GM12878 (cell line): ENCODE data around the gene VTI1A.

Experiments used
- CEBPB ChIP-seq, 2 experiments: fragments of 150-350 bp in 1 of 2; IDR thresholded peaks; 2 replicates each; pipeline ENCODE4 v1.6.1; 2012 to 2014; ENCODE audit warnings: low read depth in 2 of 2, low read length in 2 of 2, borderline replicate concordance in 1 of 2, inconsistent platforms in 1 of 2
- CTCF ChIP-seq, 3 experiments: IDR thresholded peaks in 2 of 3; conservative IDR thresholded peaks in 1 of 3; 2 replicates each; pipeline ENCODE4 v1.5.1; 2011; ENCODE audit warnings: low read depth in 3 of 3, low read length in 3 of 3, mild to moderate bottlenecking in 3 of 3, control low read depth in 2 of 3, moderate library complexity in 2 of 3, inconsistent platforms in 1 of 3, mixed read lengths in 1 of 3; ENCODE audit not compliant: control insufficient read depth in 2 of 3, insufficient read depth in 1 of 3; ENCODE audit errors: extremely low read depth in 1 of 3
- FOXK2 ChIP-seq: fragments of 450-650 bp; IDR thresholded peaks from 2 replicates; pipeline ENCODE4 v1.6.1; 2017; ENCODE audit warnings: mild to moderate bottlenecking, moderate library complexity
- PKNOX1 ChIP-seq: fragments of 450-650 bp; IDR thresholded peaks from 2 replicates; pipeline ENCODE4 v1.6.1; 2016; ENCODE audit warnings: mild to moderate bottlenecking
- POLR2A ChIP-seq: IDR thresholded peaks from 2 replicates; pipeline ENCODE4 v1.6.1; 2011; ENCODE audit warnings: low read depth, mild to moderate bottlenecking, low read length
- RAD21 ChIP-seq: IDR thresholded peaks from 2 replicates; pipeline ENCODE4 v1.6.1; 2011; ENCODE audit warnings: mild to moderate bottlenecking, low read depth, low read length, moderate library complexity; ENCODE audit not compliant: insufficient read depth
- RCOR1 ChIP-seq: conservative IDR thresholded peaks from 2 replicates; pipeline ENCODE4 v1.6.1; 2012; ENCODE audit warnings: low read depth, low read length, improper control_type of control experiment
- USF2 ChIP-seq: IDR thresholded peaks from 2 replicates; pipeline ENCODE4 v1.6.1; 2011; ENCODE audit warnings: low read depth, low read length, improper control_type of control experiment, borderline replicate concordance

- TF ChIP-seq CTCF (IDR thresholded peaks at IDR 0.05 in 2 of 3, conservative IDR thresholded peaks at IDR 0.05 in 1 of 3; ENCODE audit: control insufficient read depth in 2 of 3, extremely low read depth in 1 of 3, insufficient read depth in 1 of 3, low read depth in 3 of 3, low read length in 3 of 3) (no peak), RCOR1 (no peak), CEBPB (IDR thresholded peaks at IDR 0.05; ENCODE audit: borderline replicate concordance in 1 of 2, low read depth in 2 of 2, low read length in 2 of 2) (no peak), POLR2A (no peak), USF2 (no peak), FOXK2 (no peak), RAD21 (no peak), PKNOX1 (no peak)
These were observed 253.2 kb downstream of the VTI1A start for GRCh38 chr10:112700215-112700671.
